ENCODE data around the gene E2F4. TPM values are rescaled to one million over a fixed set of nuclear protein-coding genes. Genes with fewer than 3 reads are reported as not detected.
A peak's percentile ranks its signal among the peaks of the same experiment; 100 is the strongest.

The E2F4 gene
- total and polyA plus RNA-seq, 2 donors (not counting 1 experiment from before 2014, with no cell fraction given) = 106 to 188 TPM

DNA sequence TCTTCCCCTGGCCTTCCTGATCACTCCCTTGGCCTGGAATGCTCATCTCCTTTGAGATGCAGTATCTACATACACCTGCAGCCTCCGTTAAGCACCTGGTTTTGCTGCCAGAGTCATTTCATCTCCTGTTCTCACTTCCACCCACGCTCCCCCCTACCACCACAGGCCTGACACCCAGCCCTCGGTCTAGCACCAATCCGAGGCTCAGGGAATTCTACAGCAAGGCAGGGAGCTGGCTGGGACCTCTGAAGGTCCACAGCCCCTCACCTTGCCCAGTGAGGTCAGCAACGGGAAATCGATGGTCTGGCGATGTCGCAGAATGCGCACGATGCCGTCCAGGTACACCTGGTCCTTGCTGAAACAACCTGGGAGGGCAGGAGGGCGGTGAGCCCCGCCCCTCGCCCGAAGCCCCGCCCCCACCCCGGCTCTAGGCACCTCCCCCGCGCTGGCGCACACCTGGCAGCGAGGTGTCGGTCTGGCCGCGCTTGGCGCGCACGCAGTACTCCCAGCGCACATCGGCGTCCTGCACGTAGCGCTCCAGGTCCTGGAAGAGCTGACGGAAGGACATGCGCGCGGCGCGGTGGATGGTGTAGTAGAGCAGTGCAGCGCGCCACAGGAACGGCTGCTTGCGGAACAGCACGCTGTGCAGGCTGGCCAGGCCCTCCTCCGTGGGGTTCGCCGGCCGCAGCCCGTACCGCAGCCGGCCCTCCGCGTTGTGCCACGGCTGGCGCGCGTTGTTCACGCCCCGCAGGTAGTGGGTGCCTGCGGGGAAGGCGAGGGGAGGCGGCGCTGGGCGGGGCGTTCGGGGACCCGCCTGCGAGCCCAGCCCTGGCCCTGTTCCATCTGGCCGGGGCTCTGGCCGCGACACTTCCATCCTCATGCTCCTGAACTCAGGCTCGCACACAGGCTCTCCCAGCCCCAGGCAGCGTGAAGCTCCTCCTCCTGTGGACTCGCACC, 13.9 kb upstream of the E2F4 start:
- peak overlapping the region; percentile 86 for H3K4me2 ChIP-seq (replicated peaks; ENCODE audit: low read depth, low read length, poor library complexity, severe bottlenecking)
- ChIA-PET CTCF (interaction anchor here (1.0 to 3.6 kb wide), 3 partner anchors 7 to 23 kb away, joined by 4 to 15 read pairs (median 6); no protein-coding TSS in a partner anchor), POLR2A (interaction anchor here (0.6 to 0.7 kb wide), 2 partner anchors 82 to 199 kb away, joined by 3 to 8 read pairs; no protein-coding TSS in a partner anchor)
- H3K4me3 ChIP-seq (ENCODE audit: control extremely low read depth in 1 of 5, extremely low read depth in 1 of 5, insufficient read depth in 1 of 5, low read depth in 2 of 5, low read length in 4 of 5) = peak overlapping the region in 3 of 5 experiments; percentile 36 to 51 (median 49)
- no peaks in the 10 kb centered on the region for H3K36me3 ChIP-seq (replicated peaks in 1 of 2; ENCODE audit: control extremely low read depth in 1 of 2, control insufficient read depth in 1 of 2, extremely low read depth in 1 of 2, insufficient read depth in 2 of 2, low read length in 1 of 2)
- Mint-ChIP-seq H3K4me3 (peak overlapping the region; percentile 80), H3K4me1 (peaks cover 23% of the 10 kb centered on the region), H3K27ac (no peak overlapping the region), H3K9me3 (ENCODE audit: insufficient read depth) (no peaks in the 10 kb centered on the region), H3K27me3 (peaks cover 36% of the 10 kb centered on the region)
- intact Hi-C loops (cut with micrococcal nuclease) = no loop called here
- DNase-seq = peak; percentile 68
- H3K9me3 ChIP-seq (ENCODE audit: control extremely low read depth in 1 of 3, control insufficient read depth in 2 of 3, insufficient read depth in 1 of 3, low read length in 2 of 3) = peaks cover 0 to 10% (median 0%) of the 10 kb centered on the region in 3 donors
- no peak overlapping the region for H3K27ac ChIP-seq (ENCODE audit: low read length in 2 of 2)
- peaks cover 4% of the 10 kb centered on the region for H4K20me1 ChIP-seq (ENCODE audit: control insufficient read depth, insufficient read depth, low read length, poor library complexity, severe bottlenecking)
- 6% methylated on average over 73 of the region's 73 CpGs for WGBS (ENCODE audit: insufficient coverage)
- peak overlapping the region; percentile 72 for H2AFZ ChIP-seq (ENCODE audit: insufficient read depth, low read depth, low read length, poor library complexity, severe bottlenecking)
- peak overlapping the region; percentile 60 for H3K9ac ChIP-seq (ENCODE audit: low read length)
- H3K79me2 ChIP-seq (ENCODE audit: control insufficient read depth, insufficient read depth, low read length) = no peaks in the 10 kb centered on the region
- peaks cover 0 to 61% (median 26%) of the 10 kb centered on the region in 4 experiments for H3K27me3 ChIP-seq (replicated peaks in 1 of 4; ENCODE audit: control extremely low read depth in 1 of 4, control insufficient read depth in 3 of 4, insufficient read depth in 4 of 4, low read length in 3 of 4)
- H3K4me1 ChIP-seq (ENCODE audit: control insufficient read depth in 2 of 2, insufficient read depth in 2 of 2, low read length in 2 of 2) = peaks cover 31% of the 10 kb centered on the region in 2 donors
- TF ChIP-seq, protein P1, sequence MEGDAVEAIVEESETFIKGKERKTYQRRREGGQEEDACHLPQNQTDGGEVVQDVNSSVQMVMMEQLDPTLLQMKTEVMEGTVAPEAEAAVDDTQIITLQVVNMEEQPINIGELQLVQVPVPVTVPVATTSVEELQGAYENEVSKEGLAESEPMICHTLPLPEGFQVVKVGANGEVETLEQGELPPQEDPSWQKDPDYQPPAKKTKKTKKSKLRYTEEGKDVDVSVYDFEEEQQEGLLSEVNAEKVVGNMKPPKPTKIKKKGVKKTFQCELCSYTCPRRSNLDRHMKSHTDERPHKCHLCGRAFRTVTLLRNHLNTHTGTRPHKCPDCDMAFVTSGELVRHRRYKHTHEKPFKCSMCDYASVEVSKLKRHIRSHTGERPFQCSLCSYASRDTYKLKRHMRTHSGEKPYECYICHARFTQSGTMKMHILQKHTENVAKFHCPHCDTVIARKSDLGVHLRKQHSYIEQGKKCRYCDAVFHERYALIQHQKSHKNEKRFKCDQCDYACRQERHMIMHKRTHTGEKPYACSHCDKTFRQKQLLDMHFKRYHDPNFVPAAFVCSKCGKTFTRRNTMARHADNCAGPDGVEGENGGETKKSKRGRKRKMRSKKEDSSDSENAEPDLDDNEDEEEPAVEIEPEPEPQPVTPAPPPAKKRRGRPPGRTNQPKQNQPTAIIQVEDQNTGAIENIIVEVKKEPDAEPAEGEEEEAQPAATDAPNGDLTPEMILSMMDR (IDR thresholded peaks at IDR 0.05) = no peak
- TF ChIP-seq EZH2 (IDR thresholded peaks at IDR 0.05; ENCODE audit: borderline replicate concordance, insufficient read depth, low read depth, low read length, poor library complexity, severe bottlenecking) = no peak
- ATAC-seq (ENCODE audit: low read depth) = peak; percentile 53
